GM21367 (cell line): ENCODE measurements around the gene SSTR5.

Experiments used
- ATAC-seq: cut with Tn5 transposase; IDR thresholded peaks from one replicate; pipeline ENCODE4 v1.9.1; 2021; ENCODE audit not compliant: unreplicated experiment

Gene SSTR5

GRCh38 chr16:1102333-1102700 lies 29.8 kb downstream of the SSTR5 start:
- no peak for ATAC-seq

GRCh38 chr16:1102921-1103635 lies 30.5 kb downstream of the SSTR5 start:
- ATAC-seq = no peak

GRCh38 chr16:1103636-1103980 lies 31.1 kb downstream of the SSTR5 start:
- ATAC-seq = no peak

- no peak for ATAC-seq
Observed at GRCh38 chr16:1105888-1106620, 33.5 kb downstream of the SSTR5 start.

GRCh38 chr16:1106659-1107058 lies 34.1 kb downstream of the SSTR5 start:
- no peak for ATAC-seq

GRCh38 chr16:1107141-1107540 lies 34.6 kb downstream of the SSTR5 start:
- no peak for ATAC-seq

- no peak for ATAC-seq
Observed at GRCh38 chr16:1107731-1108130, 35.2 kb downstream of the SSTR5 start.

GRCh38 chr16:1108299-1109252 lies 36.0 kb downstream of the SSTR5 start:
- ATAC-seq = no peak

- ATAC-seq = no peak
Observed at GRCh38 chr16:1109648-1110047, 37.1 kb downstream of the SSTR5 start.

- ATAC-seq = no peak
Observed at GRCh38 chr16:1112506-1113184, 40.1 kb downstream of the SSTR5 start.

GRCh38 chr16:1113489-1113888 lies 40.9 kb downstream of the SSTR5 start:
- ATAC-seq = no peak

GRCh38 chr16:1113889-1114526 lies 41.5 kb downstream of the SSTR5 start:
- no peak for ATAC-seq

- ATAC-seq = no peak
Observed at GRCh38 chr16:1116693-1117077, 44.1 kb downstream of the SSTR5 start.

- ATAC-seq = no peak
Observed at GRCh38 chr16:1117176-1117900, 44.8 kb downstream of the SSTR5 start.

GRCh38 chr16:1117926-1118325 lies 45.4 kb downstream of the SSTR5 start:
- no peak for ATAC-seq

- no peak for ATAC-seq
Observed at GRCh38 chr16:1119129-1119528, 46.6 kb downstream of the SSTR5 start.

GRCh38 chr16:1119766-1120576 lies 47.4 kb downstream of the SSTR5 start:
- no peak for ATAC-seq

- ATAC-seq = no peak
Observed at GRCh38 chr16:1120577-1120941, 48.0 kb downstream of the SSTR5 start.

- no peak for ATAC-seq
Observed at GRCh38 chr16:1121009-1121408, 48.5 kb downstream of the SSTR5 start.
